ENCODE measurements around the gene NOTCH2. TPM values are rescaled to one million over a fixed set of nuclear protein-coding genes. Genes with fewer than 3 reads are reported as not detected.

Gene NOTCH2
- total RNA-seq, 2 donors from 2014 or later, result 90.3 to 95.1 TPM

Other genes starting within 250 kb of the NOTCH2 start
- not detected for gene ADAM30, start 173.1 kb downstream of the NOTCH2 start, total RNA-seq
- 10 to 100 TPM; 23.3 to 23.7 TPM for gene SEC22B, start 106.9 kb upstream of the NOTCH2 start, total RNA-seq